Stimulated activated naive CD4-positive, alpha-beta T cell treated with Interleukin-2 at 50 U/mL for 16 hours (primary cell): ENCODE results near the gene ZNRF2.
"Not testable (repeated sequence)": the region's sequence is repeated elsewhere in the genome, so short reads cannot be mapped to it uniquely, and the experiment has no call there.

Source experiments
- DNase-seq: peaks from one replicate; lab custom pipeline; 2025; lab: John Stamatoyannopoulos, UW

Gene ZNRF2

GRCh38 chr7:30363778-30364563, 79.6 kb downstream of the ZNRF2 start:
- DNase-seq: no peak

- no peak for DNase-seq
These were observed 80.4 kb downstream of the ZNRF2 start for GRCh38 chr7:30364773-30365172.

DNA sequence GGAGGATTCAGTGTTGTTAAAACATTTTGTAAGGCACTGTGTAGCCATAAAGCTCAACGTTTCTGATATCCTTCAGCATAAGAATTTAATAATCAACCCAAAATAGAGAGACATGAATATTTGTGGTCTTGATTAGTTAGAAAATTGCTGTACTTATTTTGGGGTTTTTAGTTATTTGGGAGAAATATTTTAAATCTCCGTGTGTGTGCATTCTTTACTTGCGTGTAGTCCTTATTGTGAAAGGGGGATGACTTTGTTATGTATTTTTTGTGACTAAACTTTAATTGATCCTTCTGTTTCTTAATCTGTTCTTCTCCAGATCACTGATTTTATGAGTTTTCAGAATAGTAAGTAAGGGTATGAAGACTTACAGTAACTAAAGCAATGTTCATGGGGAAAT, 81.2 kb downstream of the ZNRF2 start:
- DNase-seq: no peak

GRCh38 chr7:30366606-30367005, 82.2 kb downstream of the ZNRF2 start:
- no peak for DNase-seq

- DNase-seq: no peak
These were observed 83.2 kb downstream of the ZNRF2 start for GRCh38 chr7:30367561-30367960.

DNA sequence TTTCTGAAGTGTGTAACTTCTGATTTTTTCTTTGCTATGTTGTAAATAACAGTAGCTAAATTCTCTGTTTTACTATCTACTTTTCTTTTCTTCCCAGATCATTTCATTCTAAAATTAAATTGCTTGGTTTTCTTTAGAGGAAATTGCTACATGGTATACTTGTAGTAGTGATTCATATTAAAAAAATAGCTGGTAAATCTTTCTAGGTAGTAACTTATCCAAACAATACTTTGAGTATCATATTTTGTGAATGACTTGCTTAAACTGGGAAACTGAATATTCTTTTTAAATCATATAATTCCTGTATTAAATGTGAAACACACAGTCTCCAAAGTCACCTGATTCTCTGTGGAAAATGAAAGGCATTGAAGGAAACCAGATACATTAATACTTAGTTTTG, 85.5 kb downstream of the ZNRF2 start:
- DNase-seq: no peak

DNA sequence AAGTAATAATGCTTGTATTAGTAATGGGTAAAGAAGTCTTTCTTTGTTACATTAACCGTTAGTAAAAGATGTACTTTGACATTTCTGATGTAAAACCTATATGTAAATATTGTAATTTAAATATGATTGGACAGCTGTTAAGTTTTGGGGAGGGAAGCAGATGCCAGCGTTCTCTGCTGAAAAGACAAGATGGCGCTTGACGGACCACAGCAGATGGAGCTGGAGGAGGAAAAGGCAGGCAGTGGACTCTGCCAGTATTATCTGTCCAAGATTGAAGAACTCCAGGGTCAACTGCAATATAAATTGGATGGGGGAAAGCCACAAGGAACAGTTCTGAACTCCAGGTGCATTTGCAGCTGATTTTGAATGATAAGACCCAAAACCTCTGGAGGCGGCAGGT, 86.9 kb downstream of the ZNRF2 start:
- DNase-seq: no peak

DNA sequence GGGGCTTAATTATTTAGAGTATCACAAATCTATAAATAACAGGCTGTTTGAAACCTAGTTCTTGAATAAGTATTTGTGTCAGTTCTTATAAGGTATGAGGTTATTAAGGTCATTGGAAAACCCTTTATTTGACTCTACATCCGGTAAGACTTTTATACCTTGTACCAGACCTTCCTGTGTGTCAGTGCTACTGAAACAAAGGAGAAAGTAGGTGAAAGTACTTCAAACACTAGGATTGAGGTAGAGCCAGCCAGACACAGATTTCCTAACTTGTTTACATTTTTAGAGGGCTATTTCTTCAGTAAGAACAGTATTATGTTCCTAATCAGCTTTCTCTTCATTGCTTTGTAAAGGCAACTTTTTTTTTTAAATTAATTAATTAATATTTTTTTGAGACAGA, 93.9 kb downstream of the ZNRF2 start:
- DNase-seq: no peak

- DNase-seq: no peak
These were observed 94.7 kb downstream of the ZNRF2 start for GRCh38 chr7:30379131-30379530.

- DNase-seq: no peak
These were observed 95.3 kb downstream of the ZNRF2 start for GRCh38 chr7:30379741-30380140.

DNA sequence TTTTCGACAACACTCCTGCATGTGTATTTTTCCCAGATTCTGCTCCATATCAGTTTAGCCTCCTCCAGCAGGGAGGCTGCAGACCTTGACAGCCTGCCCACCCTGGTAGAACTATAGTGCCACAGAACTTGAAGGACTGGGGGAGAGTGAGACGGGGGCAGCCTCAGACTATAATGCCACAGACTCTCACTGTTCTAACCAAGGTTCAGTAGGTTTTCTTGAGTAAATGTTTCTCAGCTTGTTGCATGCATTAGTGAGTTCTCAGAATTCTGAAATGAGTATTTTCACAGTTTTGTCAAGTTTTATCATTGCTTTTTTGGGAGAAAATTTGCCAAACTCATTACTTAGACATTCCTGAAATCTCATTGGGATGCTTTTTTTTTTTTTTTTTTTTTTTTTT, 95.9 kb downstream of the ZNRF2 start:
- no peak for DNase-seq

DNA sequence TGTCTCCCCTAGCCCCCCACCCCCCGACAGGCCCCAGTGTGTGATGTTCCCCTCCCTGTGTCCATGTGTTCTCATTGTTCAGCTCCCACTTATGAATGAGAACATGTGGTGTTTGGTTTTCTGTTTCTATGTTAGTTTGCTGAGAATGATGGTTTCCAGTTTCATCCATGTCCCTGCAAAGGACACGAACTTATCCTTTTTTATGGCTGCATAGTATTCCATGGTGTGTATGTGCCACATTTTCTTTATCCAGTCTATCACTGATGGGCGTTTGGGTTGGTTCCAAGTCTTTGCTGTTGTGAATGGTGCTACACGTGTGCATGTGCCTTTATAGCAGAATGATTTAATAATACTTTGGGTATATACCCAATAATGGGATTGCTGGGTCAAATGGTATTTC, 96.4 kb downstream of the ZNRF2 start:
- DNase-seq: not testable (repeated sequence)

- DNase-seq: no peak
These were observed 98.2 kb downstream of the ZNRF2 start for GRCh38 chr7:30382607-30383006.

DNA sequence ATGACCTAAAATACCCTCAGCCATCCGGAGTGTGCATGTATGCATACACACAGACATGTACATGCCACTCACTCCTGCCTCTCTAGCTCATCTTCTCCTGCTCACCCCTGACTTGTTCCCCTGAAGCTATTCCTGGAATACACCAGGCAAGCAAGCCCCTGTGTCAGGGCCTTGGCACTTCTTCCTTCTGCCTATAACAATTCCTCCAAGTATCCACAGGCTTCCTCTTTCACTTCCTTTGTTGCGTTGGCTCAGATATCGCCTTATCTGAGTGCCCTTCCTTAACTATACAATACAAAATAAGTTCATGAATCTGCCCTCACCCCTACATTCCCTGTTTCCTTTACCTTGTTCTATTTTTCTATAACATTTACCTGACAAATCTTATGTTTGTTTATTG, 105.4 kb downstream of the ZNRF2 start:
- DNase-seq: no peak

- no peak for DNase-seq
These were observed 106.6 kb downstream of the ZNRF2 start for GRCh38 chr7:30390736-30391636.

GRCh38 chr7:30391806-30392205, 107.4 kb downstream of the ZNRF2 start:
- DNase-seq: no peak

DNA sequence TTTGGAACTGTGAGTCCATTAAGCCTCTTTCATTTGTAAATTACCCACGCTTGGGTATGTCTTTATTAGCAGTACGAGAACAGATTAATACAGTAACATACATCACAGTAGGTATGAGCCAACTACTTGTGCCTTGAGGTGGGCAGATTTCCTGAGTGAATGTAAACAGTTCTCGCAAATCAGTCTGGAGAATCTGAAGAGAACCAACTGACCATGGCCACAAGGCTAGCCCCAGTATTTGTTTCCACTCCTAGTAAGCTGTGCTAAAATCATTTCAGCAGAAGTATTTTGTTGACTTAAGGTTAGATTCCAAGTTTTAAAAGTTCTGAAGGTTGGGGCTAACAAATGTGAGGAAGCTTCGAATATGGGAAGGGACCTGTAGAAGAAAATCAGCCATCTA, 111.3 kb downstream of the ZNRF2 start:
- no peak for DNase-seq

DNA sequence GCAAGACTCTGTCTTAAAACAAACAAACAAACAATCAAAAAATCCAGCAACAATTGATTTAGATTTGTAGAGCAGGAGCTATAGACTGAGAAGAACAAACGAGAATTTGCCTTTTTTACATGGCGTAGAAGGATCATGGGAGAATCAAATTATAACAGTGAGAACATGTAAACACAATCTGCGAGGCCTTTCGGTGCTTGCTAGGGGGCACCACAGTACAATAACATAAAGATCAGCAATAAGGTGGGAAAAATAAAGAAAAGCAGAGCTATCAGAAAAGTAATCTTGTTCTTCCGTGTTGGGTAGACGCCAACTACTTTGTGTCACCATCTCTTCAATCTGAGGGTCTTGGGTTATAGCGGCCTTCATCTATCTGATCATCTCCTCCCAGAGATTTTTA, 112.0 kb downstream of the ZNRF2 start:
- no peak for DNase-seq

DNA sequence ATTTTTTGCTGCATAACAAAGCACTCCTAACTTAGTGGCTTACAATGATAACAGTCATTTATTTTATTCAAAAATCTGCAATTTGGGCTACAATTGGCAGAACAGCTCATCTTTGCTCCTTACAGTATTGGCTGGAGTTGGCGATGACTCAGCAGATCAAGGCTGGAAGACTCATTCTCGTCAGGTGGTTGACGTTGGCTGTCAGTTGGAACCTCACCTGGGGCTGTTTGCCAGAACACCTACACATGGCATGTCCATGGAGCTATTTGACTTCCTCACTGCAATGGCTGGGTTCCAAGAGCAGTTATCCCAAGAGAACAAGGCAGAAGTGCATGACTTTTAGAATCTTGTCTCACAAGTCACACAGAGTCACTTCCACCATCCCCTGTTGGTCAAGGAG, 119.1 kb downstream of the ZNRF2 start:
- no peak for DNase-seq

GRCh38 chr7:30405179-30405578, 120.8 kb downstream of the ZNRF2 start:
- DNase-seq: no peak

- no peak for DNase-seq
These were observed 122.4 kb downstream of the ZNRF2 start for GRCh38 chr7:30406664-30407425.

- DNase-seq: no peak
These were observed 126.8 kb downstream of the ZNRF2 start for GRCh38 chr7:30411173-30411572.

DNA sequence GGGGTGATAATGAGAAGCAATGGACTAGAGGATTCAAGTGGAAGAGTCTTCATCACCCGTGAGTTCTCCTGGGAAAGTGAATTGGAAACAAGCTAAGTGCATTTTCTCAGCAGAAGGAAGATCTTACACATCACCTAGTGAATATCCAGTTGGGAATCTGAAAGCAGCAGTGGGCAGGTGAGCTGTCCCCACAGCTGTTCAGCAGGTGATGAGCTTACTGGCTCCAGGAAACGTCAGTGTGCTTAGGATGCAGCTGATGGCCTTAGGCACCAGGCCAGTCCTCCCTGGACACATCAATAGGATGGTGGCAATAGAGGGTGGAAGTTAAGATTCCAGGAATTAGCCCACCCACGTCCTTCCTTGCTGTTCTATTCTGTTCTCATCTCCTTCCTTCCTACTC, 127.5 kb downstream of the ZNRF2 start:
- DNase-seq: no peak
